Fibroblast of skin of right quadriceps (primary cell): ENCODE measurements around the gene RHOC.

Experiments
- DNase-seq: peaks from one replicate; pipeline ENCODE4 v3.0.0-alpha.2; 2013

RHOC gene

DNA sequence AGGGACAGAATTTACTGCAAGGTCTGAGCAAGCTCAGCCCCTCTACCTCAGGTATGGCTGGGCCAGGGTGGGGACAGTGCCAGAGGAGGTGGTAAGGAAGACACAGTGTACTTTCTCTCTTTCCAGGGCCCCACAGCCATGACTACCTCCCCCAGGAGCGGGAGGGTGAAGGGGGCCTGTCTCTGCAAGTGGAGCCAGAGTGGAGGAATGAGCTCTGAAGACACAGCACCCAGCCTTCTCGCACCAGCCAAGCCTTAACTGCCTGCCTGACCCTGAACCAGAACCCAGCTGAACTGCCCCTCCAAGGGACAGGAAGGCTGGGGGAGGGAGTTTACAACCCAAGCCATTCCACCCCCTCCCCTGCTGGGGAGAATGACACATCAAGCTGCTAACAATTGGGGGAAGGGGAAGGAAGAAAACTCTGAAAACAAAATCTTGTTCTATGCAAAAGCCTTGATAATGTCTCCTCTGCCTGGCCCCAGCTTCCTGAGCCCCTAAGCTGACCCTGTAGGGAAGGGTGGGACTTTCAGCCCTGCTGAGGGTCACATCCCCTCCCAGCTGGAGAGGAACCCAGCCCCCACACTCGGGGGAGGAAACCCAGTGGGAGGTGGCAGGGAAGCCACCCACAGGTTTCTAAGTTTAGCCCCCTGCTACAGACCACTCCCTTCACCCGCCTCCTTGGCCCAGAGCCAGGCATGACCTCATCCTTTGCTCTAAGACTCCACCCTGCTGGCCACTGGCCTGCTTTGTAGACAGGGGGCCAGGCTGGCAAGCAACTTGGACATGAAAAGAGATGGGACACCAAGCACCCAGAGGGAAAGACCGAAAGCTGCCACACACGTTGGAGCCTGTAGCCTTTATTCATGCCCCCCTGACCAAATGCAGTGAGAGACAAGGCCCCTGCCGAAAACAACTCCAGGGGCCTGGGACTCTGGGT lies 6.4 kb downstream of the RHOC start:
- DNase-seq: peak; percentile 97

DNA sequence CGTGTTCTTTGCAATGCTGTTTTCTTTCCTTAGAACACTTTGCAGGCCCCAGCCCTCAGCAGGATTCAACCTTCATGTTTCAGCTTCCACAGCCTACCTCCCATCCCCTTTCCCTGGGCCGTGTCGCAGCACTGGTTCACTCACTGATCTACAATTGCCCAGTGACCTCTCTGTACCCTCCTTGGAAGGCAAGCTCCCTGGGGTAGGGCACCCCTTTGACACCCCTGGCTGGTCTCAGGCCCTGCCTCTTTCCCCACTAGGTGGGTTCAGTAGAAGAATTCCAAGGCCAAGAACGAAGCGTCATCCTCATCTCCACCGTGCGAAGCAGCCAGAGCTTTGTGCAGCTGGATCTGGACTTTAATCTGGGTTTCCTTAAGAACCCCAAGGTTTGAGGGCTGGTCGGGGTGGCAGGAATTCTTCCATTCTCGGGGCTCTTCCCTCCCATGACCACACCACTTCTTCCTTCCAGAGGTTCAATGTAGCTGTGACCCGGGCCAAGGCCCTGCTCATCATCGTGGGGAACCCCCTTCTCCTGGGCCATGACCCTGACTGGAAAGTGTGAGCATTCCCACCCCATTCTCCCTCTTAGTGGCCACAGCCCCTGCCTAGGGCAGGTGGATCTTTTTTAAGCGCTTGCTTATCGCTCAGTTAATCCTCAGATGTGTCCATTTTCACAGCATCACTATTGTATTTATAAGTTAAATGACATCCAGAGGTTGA lies 7.3 kb downstream of the RHOC start:
- no peak for DNase-seq

DNA sequence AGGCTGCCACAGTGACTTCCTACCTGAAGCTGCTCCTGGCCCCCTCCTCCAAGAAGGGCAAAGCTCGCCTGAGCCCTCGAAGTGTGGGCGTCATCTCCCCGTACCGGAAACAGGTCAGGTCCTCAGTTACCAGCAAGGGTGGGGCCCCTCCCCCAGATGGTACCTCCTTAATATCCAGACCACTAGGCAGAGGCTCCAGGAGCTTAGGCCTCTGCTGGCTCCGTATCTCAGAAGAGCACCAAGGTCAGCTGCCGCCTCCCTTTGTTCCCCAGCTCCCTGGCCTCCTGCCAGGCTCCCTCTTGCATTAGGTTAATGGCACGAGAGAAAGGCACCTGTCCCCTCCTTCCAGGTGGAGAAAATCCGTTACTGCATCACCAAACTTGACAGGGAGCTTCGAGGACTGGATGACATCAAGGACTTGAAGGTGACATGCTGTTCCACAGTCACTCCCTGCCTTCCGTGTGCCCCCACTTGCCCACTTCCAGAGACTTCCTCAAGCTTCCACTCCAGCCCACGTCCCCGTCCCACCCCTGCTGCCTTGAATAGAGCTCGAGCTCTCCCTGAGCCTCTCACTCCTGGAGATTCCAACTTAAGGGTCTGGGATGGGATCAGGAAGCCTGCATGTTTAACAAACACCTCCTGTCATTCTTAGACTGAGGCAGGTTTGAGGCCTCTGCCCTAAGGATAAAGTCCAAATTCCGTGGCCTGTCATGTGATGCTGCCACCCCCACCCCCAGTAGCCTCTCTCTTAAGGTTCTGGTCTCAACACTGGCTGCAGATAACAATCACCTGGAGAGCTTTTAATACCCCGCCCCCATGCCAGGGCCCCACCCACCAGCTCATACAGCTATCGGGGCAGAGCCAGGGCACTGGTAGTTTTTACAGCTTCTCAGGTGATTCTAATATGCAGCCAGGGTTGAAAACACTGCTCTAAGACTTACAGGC lies 8.3 kb downstream of the RHOC start:
- DNase-seq: no peak

DNA sequence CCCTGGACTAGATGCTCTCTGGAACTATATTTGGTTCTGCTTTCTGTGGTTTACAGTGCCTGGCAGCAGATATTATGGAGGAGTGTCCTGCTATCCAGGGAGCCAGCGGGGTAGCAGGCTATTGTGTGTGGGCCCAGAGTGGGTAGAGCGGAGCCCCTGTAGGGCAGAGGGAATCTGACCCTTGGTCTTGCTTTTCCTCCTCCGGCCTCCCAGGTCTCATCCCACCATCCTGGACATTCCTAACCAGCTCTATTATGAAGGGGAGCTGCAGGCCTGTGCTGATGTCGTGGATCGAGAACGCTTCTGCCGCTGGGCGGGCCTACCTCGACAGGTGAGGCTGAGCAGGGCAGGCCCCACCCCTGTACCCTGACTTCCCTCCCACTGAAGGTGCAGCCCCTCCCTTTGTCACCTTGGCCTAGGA lies 9.1 kb downstream of the RHOC start:
- DNase-seq: no peak

DNA sequence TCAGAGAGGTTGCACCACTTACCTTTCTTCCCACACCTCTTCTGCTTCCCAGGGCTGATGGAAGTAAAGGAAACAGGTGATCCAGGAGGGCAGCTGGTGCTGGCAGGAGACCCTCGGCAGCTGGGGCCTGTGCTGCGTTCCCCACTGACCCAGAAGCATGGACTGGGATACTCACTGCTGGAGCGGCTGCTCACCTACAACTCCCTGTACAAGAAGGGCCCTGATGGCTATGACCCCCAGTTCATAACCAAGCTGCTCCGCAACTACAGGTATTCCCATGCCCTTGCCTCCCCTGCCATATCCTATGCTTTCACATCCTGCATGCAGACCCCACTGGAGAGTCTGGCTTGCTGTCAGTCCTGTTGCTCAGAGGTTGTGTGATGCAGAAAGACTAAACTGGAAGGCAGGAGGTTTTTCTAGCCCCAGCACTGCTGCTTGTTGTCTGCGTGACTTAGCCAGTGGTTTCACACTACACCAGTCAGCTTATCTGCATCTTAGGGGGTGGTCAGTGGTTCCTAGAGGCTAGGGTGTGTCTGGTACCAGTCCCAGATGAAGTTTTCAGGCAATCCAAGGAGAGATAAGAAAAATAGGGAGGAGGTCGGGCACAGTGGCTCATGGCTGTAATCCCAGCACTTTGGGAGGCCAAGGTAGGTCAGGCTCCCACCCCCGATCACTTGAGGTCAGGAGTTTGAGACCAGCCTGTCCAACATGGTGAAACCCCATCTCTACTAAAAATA lies 10.2 kb downstream of the RHOC start:
- DNase-seq: no peak

DNA sequence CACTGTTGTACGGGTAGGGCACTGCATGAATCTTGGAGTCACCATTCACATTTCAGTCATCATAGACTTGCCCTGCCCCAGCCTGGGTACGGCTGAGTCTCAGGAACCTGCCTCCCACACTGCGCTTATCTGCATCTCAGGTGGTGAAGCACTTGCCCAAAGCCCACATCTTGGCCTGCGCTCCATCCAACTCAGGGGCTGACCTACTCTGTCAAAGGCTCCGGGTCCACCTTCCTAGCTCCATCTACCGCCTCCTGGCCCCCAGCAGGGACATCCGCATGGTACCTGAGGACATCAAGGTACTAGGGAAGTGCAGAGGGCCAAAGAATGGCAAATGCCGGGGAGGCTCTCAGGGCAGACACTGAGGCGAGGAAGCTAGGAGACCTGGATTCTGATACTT lies 11.7 kb downstream of the RHOC start:
- no peak for DNase-seq

DNA sequence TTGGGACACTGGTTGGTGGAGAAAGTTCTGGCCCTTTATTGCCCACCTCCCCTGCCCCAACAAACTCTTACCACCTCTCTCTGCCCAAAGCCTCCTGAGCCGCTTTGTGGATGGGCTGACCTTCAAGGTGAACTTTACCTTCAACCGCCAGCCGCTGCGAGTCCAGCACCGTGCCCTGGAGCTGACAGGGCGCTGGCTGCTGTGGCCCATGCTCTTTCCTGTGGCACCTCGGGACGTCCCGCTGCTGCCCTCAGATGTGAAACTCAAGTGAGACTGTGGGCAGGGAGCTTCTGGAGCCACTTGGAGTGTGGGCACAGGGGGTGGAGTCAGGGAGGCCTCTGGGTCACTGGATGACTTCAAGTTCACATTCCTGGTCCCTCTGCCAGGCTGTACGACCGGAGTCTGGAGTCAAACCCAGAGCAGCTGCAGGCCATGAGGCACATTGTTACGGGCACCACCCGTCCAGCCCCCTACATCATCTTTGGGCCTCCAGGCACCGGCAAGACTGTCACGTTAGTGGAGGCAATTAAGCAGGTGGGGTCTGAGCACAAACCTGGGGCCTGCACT lies 12.5 kb downstream of the RHOC start:
- DNase-seq: no peak

DNA sequence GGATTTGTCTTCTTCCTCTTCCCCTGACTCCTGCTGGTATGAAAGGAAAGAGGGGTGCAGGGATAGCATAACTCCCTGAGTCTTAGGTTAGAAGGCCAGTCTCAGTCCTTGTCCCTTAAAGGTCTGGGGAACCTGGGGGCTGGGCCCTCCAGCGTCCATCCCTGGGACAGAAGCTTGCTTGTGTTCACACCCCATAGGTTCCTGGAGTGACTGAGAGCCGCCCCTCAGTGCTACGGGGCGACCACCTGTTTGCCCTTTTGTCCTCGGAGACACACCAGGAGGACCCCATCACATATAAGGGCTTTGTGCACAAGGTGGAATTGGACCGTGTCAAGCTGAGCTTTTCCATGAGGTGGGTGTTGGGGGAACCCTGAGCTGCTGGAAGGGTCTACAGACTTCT lies 13.1 kb downstream of the RHOC start:
- no peak for DNase-seq

DNA sequence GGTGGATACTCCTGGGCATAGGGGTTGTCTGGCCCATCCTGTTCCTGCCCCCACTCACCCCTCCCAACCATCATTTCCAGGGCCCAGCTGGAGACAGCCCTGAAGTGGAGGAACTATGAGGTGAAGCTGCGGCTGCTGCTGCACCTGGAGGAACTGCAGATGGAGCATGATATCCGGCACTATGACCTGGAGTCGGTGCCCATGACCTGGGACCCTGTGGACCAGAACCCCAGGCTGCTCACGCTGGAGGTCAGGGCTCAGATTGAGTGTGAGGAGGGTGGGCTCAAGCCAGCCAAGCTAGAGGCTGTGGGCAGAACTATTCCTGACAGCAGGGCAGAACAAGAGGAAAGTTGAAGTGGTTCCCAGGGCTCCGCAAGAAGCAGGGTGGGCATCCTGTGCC lies 14.2 kb downstream of the RHOC start:
- no peak for DNase-seq

DNA sequence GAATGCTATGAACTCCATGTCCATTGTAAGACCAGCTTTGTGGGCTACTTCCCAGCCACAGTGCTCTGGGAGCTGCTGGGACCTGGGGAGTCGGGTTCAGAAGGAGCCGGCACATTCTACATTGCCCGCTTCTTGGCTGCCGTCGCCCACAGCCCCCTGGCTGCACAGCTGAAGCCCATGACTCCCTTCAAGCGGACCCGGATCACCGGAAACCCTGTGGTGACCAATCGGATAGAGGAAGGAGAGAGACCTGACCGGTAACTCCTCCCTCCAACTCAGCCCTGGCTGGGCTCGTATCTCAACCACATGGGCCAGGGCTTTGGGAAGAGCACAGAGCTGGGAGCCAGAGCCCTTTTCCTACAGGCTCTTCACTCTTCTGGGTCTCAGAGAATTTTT lies 17.1 kb downstream of the RHOC start:
- DNase-seq: no peak

DNA sequence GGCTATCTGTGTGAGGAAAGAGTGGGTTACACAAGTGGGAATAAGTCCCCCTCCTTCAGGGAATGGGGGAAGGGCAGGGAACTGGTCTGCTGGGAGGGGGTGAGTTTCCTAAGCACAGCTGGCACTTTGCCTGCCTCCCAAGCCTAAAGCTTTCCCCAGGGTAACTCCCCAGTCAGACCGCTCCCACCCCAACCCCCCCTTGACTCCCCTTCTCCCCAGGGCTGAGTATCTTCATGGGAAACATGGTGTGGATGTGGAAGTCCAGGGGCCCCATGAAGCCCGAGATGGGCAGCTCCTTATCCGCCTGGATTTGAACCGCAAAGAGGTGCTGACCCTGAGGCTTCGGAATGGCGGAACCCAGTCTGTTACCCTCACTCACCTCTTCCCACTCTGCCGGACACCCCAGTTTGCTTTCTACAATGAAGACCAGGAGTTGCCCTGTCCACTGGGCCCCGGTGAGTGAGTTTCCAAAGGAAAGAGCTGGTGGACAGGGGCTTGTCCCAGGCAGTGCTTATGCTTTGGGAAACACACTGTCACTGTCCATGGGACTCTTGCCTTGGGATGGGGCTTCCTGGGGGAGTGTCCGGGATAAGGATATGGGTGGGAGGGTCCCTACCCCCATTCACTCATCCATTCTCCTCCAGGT lies 17.6 kb downstream of the RHOC start:
- DNase-seq: no peak

DNA sequence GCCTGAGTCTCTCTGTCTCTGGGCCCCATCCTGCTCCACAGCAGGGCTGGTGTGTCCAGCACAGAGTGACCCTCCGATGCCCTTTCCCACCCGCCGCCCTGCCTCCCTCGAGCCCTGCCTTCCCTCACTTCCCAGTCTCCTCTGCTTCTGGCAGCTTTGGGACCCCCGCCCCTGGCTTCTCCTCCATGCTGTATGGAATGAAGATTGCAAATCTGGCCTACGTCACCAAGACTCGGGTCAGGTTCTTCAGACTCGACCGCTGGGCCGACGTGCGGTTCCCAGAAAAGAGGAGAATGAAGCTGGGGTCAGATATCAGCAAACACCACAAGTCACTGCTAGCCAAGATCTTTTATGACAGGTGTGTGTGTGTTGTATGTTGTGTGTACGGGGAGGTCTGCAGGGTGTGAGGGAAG lies 18.1 kb downstream of the RHOC start:
- no peak for DNase-seq

DNA sequence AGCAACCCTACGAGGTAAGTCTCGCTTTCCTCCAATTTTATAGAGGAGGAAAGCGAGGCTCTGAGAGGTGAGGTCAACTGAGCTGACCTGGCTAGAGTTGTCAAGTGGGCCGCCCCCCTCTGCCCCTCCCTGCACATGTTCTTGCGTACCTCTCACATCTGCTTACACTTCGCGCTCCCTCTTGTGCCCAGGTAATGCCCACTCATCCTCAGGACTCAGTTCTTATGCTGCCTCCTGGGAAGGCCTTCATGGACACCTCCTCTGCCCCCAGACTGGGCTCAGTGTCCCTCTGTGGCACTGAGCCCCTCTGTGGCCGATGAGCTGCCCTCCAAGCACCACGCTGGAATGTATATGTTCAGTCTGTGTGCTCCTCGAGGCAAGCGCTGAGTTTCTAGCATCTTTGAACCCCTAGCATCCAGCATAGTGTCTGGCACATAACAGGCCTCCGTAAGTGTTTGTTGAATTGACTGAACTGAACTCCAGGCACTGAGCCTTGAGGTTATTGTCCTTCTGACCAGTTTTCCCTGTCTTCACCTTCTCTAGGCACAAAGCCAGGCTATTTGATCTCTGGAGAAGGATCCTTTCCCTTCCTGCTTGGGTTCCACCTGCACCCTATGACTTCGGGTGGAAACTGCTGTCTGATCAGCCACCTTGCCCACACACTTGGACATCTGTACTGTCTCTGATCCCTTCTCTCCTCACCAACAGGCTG lies 19.0 kb downstream of the RHOC start:
- no peak for DNase-seq

DNA sequence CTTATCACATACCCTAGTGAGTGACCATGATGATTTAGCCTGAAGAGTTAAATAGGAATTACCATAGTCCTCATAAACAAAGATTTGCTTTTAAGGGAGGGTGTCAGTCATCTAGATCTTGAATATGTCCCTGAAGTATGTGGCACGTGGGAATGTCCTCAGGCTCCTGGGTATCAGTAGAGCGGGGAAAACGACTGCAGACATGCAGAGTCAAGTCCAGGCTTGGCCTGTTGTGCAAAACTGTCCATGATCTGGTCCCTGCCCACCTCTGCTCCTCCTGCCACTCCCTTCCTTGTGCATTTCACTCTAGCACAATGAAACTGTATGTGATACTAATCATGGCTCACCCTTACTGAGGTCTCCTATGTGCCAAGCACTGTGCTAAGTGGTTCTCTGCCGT lies 19.6 kb downstream of the RHOC start:
- DNase-seq: no peak

DNA sequence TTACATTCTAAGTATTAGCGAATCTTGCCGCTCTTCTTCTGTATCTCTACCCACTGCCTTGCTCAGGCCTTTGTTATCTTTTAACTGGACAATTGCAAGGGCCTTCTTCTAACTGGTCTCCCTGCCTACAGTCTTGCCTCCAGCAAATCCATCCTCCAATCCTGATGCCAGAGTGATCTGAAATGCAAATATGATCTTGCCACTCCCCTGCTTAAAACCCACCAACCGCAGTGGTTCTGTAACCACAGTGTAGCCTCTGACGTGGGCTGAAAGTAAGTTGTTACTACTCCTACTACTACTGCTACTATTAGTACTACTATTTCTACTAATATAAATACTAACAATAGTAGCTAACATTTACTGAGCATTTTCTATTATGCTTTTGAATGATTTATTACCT lies 20.1 kb downstream of the RHOC start:
- DNase-seq: no peak

DNA sequence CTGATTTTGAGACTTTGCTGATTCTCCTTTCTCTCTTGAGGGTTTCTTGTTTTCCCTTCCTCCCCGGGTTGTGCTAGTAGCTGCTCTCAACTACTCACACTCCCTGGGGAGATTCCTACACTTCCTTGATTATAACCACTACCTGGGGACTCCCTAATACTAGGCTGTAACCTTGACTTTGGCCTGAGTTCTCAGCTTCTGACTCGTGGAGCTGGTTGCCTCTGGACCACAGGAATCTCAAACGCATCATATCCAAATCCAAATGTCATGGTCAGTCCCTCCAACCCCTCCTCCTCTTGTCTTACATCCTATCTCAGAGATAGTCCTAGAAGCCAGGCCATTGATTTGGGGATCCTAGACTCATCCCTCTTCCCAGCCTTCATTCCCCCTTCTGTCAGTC lies 20.5 kb downstream of the RHOC start:
- DNase-seq: peak; percentile 48

DNA sequence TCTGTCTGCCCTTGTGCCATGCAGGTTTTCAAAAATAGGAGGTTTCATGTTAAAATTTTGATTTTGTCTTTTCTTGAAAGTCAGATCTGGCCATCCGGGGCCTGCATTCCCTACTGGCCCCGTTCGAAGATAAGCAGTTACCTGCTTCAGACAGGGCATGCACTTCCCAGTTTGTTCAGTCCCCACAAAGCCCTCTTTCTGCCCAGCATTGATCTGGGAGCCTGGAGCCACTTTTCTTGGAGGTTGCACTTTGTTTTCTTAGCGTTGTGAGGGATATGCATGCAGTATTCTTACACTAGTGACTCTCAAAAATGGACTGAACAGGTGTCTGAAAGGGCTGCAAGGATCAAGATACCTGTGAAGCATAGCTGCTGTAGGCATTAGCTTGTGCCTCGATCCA lies 21.0 kb downstream of the RHOC start:
- no peak for DNase-seq

DNA sequence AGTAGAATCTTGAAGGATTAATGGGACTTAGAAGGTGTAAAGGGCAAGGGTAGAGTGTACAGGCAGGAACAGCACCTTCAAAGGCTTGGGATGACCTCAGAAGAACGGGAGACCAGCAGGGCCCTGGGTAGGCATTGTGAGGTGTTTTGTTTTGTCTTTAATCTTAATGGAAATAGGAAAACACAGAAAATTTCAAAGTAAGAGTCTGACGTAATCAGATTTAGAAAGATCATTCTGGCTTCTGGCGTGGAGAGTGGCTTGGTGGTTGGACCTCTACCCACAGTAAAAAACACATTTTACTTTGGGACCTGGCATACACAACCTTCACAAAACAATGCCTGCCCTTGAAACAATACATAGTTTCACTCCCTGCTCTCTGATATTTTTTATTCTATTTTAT lies 28.3 kb downstream of the RHOC start:
- DNase-seq: no peak

DNA sequence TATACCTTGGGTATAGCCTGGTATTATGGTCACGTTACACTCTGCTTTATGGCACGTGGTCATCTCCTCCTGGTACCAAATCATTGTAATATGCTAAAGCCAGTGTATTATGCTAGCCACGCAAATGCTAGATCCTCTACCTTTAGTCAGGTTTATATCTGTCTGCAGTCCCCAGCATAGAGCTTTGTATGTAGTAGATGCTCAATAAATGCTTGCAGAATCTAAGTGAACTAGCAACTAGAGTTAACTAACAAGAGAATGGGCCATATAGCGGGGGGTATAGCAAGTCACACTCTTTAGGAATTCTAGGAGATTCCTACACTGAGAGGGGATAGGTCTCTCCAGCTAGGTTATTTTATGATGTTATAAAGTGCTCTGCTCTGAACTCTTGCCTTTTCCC lies 29.4 kb downstream of the RHOC start:
- DNase-seq: no peak

DNA sequence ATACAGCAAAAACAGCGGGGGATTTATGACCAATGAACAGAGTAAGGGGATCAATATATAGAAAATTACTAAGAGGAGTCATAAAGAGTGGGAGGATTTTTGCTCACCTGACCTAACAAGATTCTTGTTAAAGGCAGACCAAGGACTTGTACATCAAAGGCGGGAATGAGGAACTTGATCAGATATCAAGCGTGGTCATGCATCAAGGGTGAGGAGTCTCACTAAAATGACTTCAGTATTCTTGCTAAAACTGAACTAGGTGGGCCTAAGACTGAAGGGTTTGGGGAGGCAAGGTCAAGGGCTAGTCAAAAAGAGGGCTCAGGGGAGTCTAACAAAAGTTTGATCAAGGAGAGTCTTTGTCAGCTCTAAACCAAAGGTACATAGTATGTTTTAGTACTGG lies 30.4 kb downstream of the RHOC start:
- DNase-seq: no peak
